Measurements from ENCODE around the gene EPHX1.

EPHX1 gene

DNA sequence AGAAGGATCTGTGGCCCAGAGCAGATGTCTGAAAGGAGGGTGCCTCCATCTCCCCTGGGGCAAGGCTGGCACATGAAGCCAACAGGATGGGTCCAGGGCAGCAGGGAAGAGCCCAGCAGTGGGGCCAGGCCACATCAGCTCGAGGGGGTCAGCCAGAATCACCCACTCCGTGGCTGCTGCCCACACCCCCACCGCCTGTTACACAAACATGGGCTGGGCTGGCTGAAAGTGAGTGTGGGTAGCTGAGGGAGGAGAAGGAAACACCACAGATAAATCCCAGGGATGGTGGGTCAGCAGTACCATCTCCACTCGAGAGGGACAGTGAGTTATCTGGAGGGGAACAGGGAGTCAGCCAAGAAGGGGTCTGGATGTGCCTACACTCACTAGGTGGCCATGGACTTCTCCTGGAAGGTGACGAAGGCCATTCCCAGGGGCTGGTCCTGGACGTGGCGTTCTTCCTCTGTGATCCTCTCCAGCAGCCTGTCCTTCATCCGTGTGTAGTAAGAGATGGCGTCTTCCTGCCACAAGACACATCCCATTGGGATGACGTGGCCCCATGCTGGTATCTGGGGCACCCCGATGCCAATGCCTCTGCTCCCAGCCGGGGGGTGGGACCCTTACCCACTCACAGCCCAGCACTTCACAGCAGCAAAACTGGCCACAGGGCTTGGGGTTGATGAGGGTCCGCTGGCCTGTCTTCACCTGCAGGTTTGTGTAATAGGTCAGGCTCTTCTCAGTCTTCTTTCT is 52.1 kb downstream of the EPHX1 start:
- no peaks in the 10 kb centered on the region for H3K9me3 Mint-ChIP-seq

DNA sequence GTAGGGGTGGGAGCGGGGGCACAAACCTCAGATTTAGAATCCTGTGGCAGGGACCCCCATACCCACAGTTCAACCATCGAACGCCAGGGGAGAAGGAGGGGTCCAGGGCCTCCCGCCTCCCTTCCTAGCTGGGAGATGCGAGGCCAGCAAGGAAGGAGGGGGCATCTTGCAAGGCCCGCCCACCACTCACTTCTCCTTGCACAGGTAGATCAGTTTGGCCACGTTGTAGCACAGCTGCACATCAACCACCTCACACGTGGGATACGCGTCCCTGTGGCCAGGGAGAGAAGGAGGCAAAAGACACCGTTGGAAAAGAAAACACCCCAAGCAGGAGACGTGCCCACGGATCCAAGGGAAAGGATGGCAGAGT is 52.6 kb downstream of the EPHX1 start:
- Mint-ChIP-seq H3K27ac (no peak overlapping the region), H3K9me3 (no peaks in the 10 kb centered on the region), H3K4me3 (no peak overlapping the region), H3K27me3 (ENCODE audit: low read depth) (no peaks in the 10 kb centered on the region), H3K36me3 (ENCODE audit: low read depth) (peaks cover 33% of the 10 kb centered on the region), H3K4me1 (peaks cover 12% of the 10 kb centered on the region)
- TF ChIP-seq, protein P1, sequence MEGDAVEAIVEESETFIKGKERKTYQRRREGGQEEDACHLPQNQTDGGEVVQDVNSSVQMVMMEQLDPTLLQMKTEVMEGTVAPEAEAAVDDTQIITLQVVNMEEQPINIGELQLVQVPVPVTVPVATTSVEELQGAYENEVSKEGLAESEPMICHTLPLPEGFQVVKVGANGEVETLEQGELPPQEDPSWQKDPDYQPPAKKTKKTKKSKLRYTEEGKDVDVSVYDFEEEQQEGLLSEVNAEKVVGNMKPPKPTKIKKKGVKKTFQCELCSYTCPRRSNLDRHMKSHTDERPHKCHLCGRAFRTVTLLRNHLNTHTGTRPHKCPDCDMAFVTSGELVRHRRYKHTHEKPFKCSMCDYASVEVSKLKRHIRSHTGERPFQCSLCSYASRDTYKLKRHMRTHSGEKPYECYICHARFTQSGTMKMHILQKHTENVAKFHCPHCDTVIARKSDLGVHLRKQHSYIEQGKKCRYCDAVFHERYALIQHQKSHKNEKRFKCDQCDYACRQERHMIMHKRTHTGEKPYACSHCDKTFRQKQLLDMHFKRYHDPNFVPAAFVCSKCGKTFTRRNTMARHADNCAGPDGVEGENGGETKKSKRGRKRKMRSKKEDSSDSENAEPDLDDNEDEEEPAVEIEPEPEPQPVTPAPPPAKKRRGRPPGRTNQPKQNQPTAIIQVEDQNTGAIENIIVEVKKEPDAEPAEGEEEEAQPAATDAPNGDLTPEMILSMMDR (IDR thresholded peaks at IDR 0.05; ENCODE audit: unreplicated experiment in 3 of 3): no peak

More for the DNA sequence above, 52.1 kb downstream of the EPHX1 start:
- Mint-ChIP-seq H3K4me1 (peaks cover 10% of the 10 kb centered on the region), H3K27me3 (ENCODE audit: low read depth) (no peaks in the 10 kb centered on the region), H3K4me3 (no peak overlapping the region), H3K27ac (no peak overlapping the region), H3K36me3 (ENCODE audit: low read depth) (peaks cover 30% of the 10 kb centered on the region)
- TF ChIP-seq, protein P1 (IDR thresholded peaks at IDR 0.05; ENCODE audit: unreplicated experiment in 3 of 3): no peak

DNA sequence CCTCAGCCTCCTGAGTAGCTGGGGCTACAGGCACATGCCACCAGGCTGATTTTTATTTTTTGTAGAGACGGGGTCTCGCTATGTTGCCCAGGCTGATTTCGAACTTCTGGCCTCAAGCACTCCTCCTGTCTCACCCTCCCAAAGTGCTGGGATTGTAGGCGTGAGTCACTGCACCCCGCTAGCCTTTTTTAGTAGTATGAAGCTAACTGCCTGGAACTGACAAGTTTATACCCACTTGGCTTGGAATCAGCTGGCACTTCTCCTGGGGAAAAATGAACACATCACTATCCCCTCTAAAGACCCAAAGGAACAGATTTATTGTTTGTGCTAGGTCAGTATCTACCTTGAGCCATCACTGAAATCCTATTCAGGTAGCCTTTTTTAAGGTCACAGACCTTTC is 53.2 kb downstream of the EPHX1 start:
- no peak overlapping the region for H3K4me3 Mint-ChIP-seq
- peaks cover 12% of the 10 kb centered on the region for H3K4me1 Mint-ChIP-seq
- no peaks in the 10 kb centered on the region for H3K27me3 Mint-ChIP-seq (ENCODE audit: low read depth)
- H3K36me3 Mint-ChIP-seq (ENCODE audit: low read depth): peaks cover 35% of the 10 kb centered on the region
- TF ChIP-seq, protein P1 (IDR thresholded peaks at IDR 0.05; ENCODE audit: unreplicated experiment in 3 of 3): no peak
- no peak overlapping the region for H3K27ac Mint-ChIP-seq
- no peaks in the 10 kb centered on the region for H3K9me3 Mint-ChIP-seq

DNA sequence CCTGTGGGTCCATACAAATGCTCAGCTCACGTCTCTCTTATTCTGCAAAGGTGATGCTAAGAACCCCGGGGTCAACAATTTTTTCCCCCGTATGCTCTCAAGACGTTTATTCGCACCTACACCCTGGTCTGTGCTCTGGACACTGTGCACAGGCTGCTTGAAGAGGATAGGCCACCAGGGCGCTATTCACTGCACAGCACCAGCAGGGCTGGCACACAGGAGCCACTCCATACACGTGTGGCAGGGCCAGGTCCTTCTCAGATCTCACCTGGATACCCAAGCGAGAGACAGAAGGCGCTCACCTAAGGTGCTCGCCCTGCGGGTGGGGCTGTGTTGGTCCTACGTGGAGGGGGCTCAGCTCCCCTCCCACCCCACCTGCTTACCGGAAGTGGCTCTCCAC is 55.6 kb downstream of the EPHX1 start:
- H3K9me3 Mint-ChIP-seq: no peaks in the 10 kb centered on the region
- H3K36me3 Mint-ChIP-seq (ENCODE audit: low read depth): peaks cover 36% of the 10 kb centered on the region
- TF ChIP-seq, protein P1 (IDR thresholded peaks at IDR 0.05; ENCODE audit: unreplicated experiment in 3 of 3): no peak
- no peaks in the 10 kb centered on the region for H3K27me3 Mint-ChIP-seq (ENCODE audit: low read depth)
- H3K27ac Mint-ChIP-seq: peak overlapping the region in 1 of 3 experiments; percentile 55
- H3K4me3 Mint-ChIP-seq: no peak overlapping the region
- peaks cover 17% of the 10 kb centered on the region for H3K4me1 Mint-ChIP-seq

DNA sequence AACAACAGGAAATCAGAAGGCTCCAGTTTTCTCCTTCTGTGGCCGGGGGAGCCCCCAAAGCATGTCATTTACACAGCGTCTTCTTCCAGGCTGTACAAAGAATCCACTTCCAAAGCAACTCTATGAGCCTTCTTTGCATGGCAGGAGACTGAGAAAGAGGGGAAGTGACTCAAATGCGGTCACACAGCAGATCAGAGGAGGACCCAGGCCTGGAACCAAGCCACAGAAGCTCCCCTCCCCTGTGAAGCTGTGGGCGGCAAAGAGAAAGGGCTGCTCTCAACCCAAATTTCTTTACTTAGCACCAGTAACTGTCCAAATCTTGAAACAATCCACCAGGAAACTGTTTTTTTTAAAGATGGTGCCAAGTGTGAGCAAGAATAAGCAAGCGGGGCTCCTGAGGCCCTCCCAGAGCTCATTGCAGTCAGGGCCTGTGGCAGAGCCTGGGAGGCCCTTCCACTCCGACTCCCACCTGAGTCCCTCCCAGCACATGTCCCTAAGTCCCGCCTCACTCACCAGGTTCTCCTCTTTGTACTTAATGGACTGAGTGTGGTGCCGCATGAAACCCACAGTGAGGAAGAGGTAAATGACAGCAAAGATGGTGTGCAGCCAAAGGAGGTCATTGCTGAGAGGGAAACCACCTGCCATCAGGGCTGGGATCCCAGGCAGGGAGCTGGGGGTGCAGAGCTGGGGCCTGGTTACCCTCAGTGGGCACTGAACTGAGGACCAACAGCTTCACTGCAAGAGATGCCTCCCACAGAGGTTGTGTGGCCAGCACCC is 56.3 kb downstream of the EPHX1 start:
- peaks cover 23% of the 10 kb centered on the region for H3K4me1 Mint-ChIP-seq
- TF ChIP-seq, protein P1 (IDR thresholded peaks at IDR 0.05; ENCODE audit: unreplicated experiment in 3 of 3): no peak

More for the DNA sequence above, 56.3 kb downstream of the EPHX1 start:
- H3K4me3 Mint-ChIP-seq: no peak overlapping the region
- H3K27me3 Mint-ChIP-seq (ENCODE audit: low read depth): no peaks in the 10 kb centered on the region
- peak overlapping the region in 2 of 3 experiments; percentile 21 to 55 for H3K27ac Mint-ChIP-seq
- peaks cover 43% of the 10 kb centered on the region for H3K36me3 Mint-ChIP-seq (ENCODE audit: low read depth)
- H3K9me3 Mint-ChIP-seq: no peaks in the 10 kb centered on the region
